H54 (cell line): Measurements from ENCODE around the gene SHISA9.
"Not testable (repeated sequence)": the region's sequence is repeated elsewhere in the genome, so short reads cannot be mapped to it uniquely, and the experiment has no call there.

Experiments used
- DNase-seq: peaks from one replicate; pipeline ENCODE4 v3.0.0; 2011; ENCODE audit warnings: low spot score, mixed read lengths; ENCODE audit not compliant: insufficient read length
- FAIRE-seq: peaks from 3 replicates; lab custom pipeline; 2011; peaks lifted over from hg19 to GRCh38; lab: Jason Lieb, UNC
- POLR2A ChIP-seq: IDR thresholded peaks from 2 replicates; pipeline ENCODE4 v1.6.1; 2011; ENCODE audit warnings: low read depth, mild to moderate bottlenecking, low read length

SHISA9 gene

DNA sequence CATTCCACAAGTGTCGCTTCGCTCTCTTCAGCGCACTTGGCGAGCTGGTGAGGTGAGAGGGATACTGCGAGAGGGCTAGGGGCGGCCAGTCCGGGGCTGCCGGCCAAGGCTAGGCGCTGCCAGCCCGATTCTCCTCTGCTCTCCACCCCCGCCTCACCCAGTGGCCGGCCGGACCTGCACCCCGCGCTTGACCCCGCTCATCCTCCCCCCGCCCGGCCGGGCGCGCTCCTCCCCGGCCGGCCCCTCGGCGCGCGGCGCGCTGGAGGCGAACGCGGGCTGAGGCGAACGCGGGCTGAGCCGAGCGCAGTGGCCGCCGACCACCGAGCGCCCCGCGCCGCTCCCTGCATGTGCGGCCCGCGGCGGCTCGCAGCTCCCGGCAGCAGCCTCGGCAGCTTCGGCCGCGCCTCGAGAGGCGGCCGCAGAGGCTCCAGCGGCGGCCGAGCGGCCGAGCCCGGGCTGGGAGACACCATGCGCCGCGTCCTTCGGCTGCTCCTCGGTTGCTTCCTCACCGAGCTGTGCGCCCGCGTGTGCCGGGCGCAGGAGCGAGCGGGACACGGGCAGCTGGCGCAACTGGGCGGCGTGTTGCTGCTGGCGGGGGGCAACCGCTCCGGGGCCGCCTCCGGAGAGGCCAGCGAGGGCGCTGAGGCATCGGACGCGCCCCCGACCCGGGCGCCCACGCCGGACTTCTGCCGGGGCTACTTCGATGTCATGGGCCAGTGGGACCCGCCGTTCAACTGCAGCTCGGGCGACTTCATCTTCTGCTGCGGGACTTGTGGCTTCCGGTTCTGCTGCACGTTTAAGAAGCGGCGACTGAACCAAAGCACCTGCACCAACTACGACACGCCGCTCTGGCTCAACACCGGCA is at the start of gene SHISA9:
Gene SHISA9, plus strand, starts transcription at position 2 of the 865 bp plus-strand sequence.
- FAIRE-seq, result no peak
- TF ChIP-seq POLR2A, result no peak
- no peak for DNase-seq

- TF ChIP-seq POLR2A, result no peak
- DNase-seq (no peak), FAIRE-seq (no peak)
Observed at GRCh38 chr16:12853972-12854371, 47.4 kb upstream of the SHISA9 start.

DNA sequence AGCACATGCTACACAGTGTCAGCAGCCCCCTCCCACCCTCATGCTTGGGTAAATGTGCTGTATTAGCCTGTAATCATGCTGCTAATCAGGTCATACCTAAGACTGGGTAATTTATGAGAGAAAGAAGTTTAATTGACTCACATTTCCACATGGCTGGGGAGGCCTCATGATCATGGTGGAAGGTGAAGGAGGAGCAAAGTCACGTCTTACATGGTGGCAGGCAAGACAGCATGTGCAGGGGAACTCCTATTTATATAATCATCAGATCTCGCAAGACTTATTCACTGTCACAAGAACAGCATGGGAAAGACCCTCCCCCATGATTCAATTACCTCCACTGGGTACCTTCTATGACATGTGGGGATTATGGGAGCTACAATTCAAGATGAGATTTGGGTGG is 44.0 kb upstream of the SHISA9 start:
- FAIRE-seq, DNase-seq: not testable (repeated sequence)

DNA sequence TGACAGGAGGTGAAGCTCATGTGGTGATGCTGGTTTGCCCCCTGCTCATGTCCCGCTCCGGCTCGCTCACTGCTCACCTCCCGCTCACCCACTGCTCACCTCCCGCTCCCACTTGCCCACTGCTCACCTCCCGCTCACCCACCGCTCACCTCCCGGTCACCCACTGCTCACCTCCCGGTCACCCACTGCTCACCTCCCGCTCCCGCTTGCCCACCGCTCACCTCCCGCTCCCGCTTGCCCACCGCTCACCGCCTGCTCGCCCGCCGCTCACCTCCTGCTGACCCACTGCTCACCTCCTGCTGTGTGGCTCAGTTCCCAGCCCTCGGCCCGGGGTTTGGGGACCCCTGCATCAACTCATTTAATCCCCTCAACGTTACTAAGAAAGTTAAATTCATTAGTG is 39.1 kb upstream of the SHISA9 start:
- FAIRE-seq (no peak), DNase-seq (no peak)
- TF ChIP-seq POLR2A, result no peak

DNA sequence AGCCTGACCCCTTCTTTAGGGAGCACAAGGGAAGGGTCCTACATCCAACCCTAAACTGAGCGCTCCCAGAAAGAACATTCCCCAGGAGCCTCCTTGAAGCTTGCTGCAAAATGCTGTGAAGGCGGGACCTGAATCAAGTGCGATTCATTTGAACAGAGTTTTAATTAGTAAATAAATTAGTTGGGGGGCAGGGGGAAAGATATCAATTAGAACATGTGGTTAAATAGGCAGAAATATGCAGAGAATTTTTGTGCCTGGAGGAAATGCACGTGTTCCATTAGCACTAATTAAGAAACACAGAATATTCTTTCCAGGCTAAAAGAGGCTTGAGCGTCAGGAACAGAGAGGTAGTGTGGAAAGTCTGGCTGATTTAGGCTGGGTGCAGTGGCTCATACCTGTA is 38.5 kb upstream of the SHISA9 start:
- FAIRE-seq (no peak), DNase-seq (no peak)
- no peak for TF ChIP-seq POLR2A

- TF ChIP-seq POLR2A, result no peak
- FAIRE-seq (no peak), DNase-seq (no peak)
Observed at GRCh38 chr16:12866981-12867551, 34.3 kb upstream of the SHISA9 start.

DNA sequence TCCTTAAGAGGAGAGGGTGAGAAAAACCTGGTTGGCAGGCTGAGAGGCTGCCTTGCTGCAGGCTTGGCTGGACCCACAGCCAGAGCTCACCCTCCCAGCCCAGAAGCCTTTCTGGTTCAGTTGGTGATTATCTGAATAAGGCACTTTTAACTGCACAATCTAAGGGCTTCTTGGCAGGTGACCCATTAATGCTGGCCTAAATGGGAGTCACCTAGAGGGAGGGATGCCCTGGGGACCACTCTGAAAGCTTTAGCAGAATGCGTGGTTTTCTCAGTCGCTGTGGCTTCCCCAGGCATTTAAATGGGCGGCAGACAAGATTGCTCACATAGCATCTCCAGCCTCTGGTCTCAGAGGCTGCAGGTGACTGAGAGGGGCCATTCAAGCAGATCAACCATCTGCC is 33.2 kb upstream of the SHISA9 start:
- DNase-seq (no peak), FAIRE-seq (no peak)
- TF ChIP-seq POLR2A, result no peak

GRCh38 chr16:12868788-12869187 is 32.6 kb upstream of the SHISA9 start:
- no peak for TF ChIP-seq POLR2A
- no peak for FAIRE-seq

DNA sequence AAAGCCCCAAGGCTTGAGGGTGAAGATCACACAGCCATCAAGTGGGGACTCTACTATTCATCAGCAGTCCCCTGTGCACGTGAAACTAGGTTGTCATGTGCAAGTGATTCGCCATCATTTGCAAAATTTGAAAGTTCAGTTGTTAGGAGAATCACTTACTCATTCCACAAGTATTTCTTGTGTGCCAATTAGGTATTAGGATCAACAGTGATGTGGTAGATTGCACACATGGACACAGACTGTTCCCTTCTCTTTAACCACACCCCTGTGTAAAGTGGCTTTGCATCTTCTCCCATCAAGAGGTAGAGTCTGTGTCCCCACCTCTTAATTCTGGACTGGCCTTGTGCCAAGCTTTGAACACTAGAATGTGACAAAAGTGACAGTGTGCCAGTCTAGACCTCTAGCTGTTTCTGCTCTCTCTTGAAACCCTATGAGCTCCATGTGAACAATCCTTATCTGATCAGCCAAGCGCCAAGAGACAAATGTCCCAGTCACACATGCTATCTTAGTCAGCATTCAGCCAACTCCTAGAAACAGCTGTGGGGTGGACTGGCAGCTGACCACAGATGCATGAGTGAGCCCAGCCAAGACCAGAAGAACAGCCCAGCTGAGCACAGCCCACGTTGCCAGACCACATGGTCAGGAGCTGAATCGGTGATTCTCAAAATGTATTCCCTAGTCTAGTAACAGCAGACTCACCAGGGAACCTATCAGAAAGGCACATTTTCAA is 31.5 kb upstream of the SHISA9 start:
- no peak for DNase-seq
- TF ChIP-seq POLR2A, result no peak
- no peak for FAIRE-seq

More at GRCh38 chr16:12868788-12869187, 32.6 kb upstream of the SHISA9 start:
- no peak for DNase-seq

DNA sequence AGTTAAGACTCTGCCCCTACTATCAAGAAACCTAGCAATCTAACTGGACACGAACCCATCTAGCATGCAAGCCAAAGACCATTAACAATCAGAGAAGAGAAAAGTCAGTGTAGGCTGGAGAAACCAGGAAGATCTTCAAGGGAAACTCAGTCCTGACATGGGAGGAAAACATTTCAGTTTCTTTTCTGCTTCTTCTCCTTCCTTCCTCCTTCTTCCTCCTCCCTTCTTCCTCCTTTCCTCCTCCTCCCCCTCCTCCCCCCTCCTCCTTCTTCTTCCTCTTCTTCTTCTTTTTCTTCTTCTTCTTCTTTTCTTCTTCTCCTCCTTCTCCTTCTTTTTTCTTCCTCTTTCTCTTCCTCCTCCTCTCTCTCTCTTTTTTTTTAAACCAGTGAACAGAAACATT is 29.6 kb upstream of the SHISA9 start:
- TF ChIP-seq POLR2A, result no peak
- DNase-seq (no peak), FAIRE-seq (no peak)

DNA sequence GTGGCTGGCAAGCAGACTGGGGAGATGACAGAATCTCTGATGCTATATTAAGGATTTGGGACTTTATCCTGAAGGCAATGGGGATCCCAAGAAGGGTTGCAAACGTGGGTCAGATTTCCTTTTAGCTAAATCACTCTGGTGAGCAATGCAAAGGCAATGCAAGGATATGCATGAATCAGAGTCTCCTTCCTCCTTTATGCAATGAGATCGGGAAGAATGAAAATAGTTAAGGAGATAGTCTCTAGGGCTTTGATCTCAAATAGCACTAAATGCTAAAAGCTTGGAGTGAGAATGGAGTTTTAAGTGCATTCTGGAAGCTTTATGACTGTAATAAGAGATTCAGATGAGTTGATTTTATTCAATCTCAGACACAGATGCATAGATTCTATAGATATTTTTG is 27.2 kb upstream of the SHISA9 start:
- DNase-seq (peak; percentile 64), FAIRE-seq (peak; percentile 77)
- no peak for TF ChIP-seq POLR2A

GRCh38 chr16:12876778-12877177 is 24.6 kb upstream of the SHISA9 start:
- DNase-seq (no peak), FAIRE-seq (no peak)
- no peak for TF ChIP-seq POLR2A

GRCh38 chr16:12878973-12879372 is 22.4 kb upstream of the SHISA9 start:
- FAIRE-seq (no peak), DNase-seq (no peak)
- TF ChIP-seq POLR2A, result no peak

GRCh38 chr16:12879812-12880211 is 21.6 kb upstream of the SHISA9 start:
- no peak for DNase-seq
- TF ChIP-seq POLR2A, result no peak
- FAIRE-seq, result no peak
